ENCODE measurements around the gene ADAM23. TPM values are rescaled to one million over a fixed set of nuclear protein-coding genes. Genes with fewer than 3 reads are reported as not detected.

Gene ADAM23
- total RNA-seq, 1 donor from 2014 or later: 0.92 TPM

DNA sequence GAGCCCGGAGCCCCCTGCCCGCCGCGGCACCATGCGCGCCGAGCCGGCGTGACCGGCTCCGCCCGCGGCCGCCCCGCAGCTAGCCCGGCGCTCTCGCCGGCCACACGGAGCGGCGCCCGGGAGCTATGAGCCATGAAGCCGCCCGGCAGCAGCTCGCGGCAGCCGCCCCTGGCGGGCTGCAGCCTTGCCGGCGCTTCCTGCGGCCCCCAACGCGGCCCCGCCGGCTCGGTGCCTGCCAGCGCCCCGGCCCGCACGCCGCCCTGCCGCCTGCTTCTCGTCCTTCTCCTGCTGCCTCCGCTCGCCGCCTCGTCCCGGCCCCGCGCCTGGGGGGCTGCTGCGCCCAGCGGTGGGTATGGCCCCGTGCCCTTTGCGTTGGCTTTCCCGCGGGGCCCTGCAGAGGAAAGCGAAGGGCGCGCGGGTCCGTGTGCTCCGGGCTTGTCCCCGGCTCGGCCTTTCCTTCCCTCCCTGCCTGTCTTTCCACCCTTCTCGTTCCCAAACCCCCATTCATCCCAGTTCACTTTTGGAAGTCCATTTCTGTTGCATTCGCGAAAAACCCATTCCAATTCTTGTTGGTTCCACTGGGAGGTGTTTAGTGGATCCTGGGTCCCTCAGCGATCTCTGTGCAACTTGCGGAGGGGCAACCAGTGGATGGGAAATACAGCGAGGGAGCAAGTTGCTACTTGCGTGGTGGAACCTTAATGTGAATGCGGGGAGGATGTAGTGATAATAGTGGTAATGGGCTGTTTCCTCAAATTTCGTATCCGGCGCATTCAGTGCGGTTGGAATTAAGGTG lies 599 bp downstream of the ADAM23 start:
- no peak for TF ChIP-seq CTCF (conservative IDR thresholded peaks at IDR 0.05; ENCODE audit: low read depth, low read length)
- H3K4me3 ChIP-seq (ENCODE audit: low read depth, low read length): no peak overlapping the region
- no peak for DNase-seq (ENCODE audit: low read depth)

DNA sequence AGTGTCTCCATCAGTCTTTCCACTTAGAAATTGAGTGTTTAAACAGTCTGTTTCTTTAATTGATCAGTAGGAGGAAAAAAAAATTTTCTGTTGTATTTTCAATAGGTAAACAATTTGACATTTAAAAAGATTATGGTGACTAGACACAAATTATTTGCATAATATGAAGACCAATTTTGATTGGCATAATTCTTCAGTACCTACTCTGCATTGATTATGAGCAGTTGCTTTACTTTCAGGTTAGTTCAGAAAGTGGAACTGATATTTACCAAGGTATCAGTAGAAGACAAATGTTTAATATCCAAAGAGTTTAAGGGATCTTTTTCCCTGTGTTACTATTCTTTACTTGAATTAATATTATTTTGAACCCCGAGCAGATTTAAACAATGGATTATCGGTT lies 2.6 kb downstream of the ADAM23 start:
- no peak for DNase-seq (ENCODE audit: low read depth)
- H3K4me3 ChIP-seq (ENCODE audit: low read depth, low read length): no peak overlapping the region
- no peak for TF ChIP-seq CTCF (conservative IDR thresholded peaks at IDR 0.05; ENCODE audit: low read depth, low read length)

DNA sequence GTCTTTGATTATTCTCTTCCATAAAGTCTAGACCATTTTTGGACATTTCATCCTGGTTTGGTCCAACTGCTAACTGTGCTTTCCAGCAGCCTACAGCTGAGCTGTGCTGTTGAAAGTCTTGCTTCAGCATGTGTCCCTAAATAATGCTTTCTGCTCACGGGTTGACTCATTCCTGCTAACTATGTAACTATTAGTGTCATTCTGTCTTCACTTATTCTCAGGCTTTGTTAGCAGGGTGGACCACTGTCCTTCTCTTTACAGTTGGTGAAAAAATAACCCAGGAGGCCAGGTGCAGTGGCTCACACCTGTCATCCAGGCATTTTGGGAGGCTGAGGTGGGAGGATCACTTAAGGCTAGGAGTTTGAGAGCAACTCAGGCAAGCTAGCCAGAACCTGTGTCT lies 8.9 kb downstream of the ADAM23 start:
- no peak for TF ChIP-seq CTCF (conservative IDR thresholded peaks at IDR 0.05; ENCODE audit: low read depth, low read length)
- no peak for DNase-seq (ENCODE audit: low read depth)
- H3K4me3 ChIP-seq (ENCODE audit: low read depth, low read length): no peak overlapping the region

GRCh38 chr2:206452750-206453149 lies 9.4 kb downstream of the ADAM23 start:
- TF ChIP-seq CTCF (conservative IDR thresholded peaks at IDR 0.05; ENCODE audit: low read depth, low read length): no peak
- no peak for DNase-seq (ENCODE audit: low read depth)
- H3K4me3 ChIP-seq (ENCODE audit: low read depth, low read length): no peak overlapping the region

- DNase-seq (ENCODE audit: low read depth): no peak
- no peak for TF ChIP-seq CTCF (conservative IDR thresholded peaks at IDR 0.05; ENCODE audit: low read depth, low read length)
These were observed 12.9 kb downstream of the ADAM23 start for GRCh38 chr2:206456078-206456754.

GRCh38 chr2:206457188-206457634 lies 13.9 kb downstream of the ADAM23 start:
- no peak for TF ChIP-seq CTCF (conservative IDR thresholded peaks at IDR 0.05; ENCODE audit: low read depth, low read length)
- DNase-seq (ENCODE audit: low read depth): no peak
- no peak overlapping the region for H3K4me3 ChIP-seq (ENCODE audit: low read depth, low read length)

More at GRCh38 chr2:206456078-206456754, 12.9 kb downstream of the ADAM23 start:
- no peak overlapping the region for H3K4me3 ChIP-seq (ENCODE audit: low read depth, low read length)
